Glutamatergic neuron (in vitro differentiated cells): ENCODE results near the gene ADAMTS16. TPM values are rescaled to one million over a fixed set of nuclear protein-coding genes. Genes with fewer than 3 reads are reported as not detected.

Experiments used
- DNase-seq: peaks from one replicate; pipeline ENCODE4 v3.0.0; 2022
- H3K27ac Mint-ChIP-seq: one replicate; pipeline ENCODE4 v1.8.0; 2020; ENCODE audit warnings: mild to moderate bottlenecking, mixed read lengths, inconsistent platforms; ENCODE audit not compliant: unreplicated experiment
- H3K27me3 Mint-ChIP-seq: one replicate; pipeline ENCODE4 v1.8.0; 2020; ENCODE audit warnings: mild to moderate bottlenecking, moderate library complexity, mixed read lengths, inconsistent platforms; ENCODE audit not compliant: unreplicated experiment
- H3K36me3 Mint-ChIP-seq: one replicate; pipeline ENCODE4 v1.8.0; 2020; ENCODE audit warnings: mild to moderate bottlenecking, mixed read lengths, inconsistent platforms; ENCODE audit not compliant: unreplicated experiment
- H3K4me1 Mint-ChIP-seq: one replicate; pipeline ENCODE4 v1.8.0; 2020; ENCODE audit warnings: mild to moderate bottlenecking, low read depth, mixed read lengths, inconsistent platforms; ENCODE audit not compliant: unreplicated experiment
- H3K4me3 Mint-ChIP-seq: one replicate; pipeline ENCODE4 v1.8.0; 2020; ENCODE audit warnings: mild to moderate bottlenecking, mixed read lengths, inconsistent platforms; ENCODE audit not compliant: unreplicated experiment
- H3K9me3 Mint-ChIP-seq: one replicate; pipeline ENCODE4 v1.8.0; 2020; ENCODE audit warnings: mild to moderate bottlenecking, moderate library complexity, mixed read lengths, inconsistent platforms; ENCODE audit not compliant: unreplicated experiment
- CTCF ChIP-seq: fragments of 200-600 bp; sonication (generic); IDR thresholded peaks from one replicate; pipeline ENCODE4 v1.5.0; 2021; ENCODE audit not compliant: partially characterized antibody, unreplicated experiment
- total RNA-seq: library from RNA; stranded (reverse); fragmentation: NEBNext Ultra II Directional; extraction: Animal tissue kit (Norgen Biotek cat#: 25700); gene quantifications from one replicate; pipeline ENCODE4 v1.2.1, GENCODE V29; 2021; ENCODE audit not compliant: unreplicated experiment

ADAMTS16 gene
- total RNA-seq, 1 donor from 2014 or later: 4.8 TPM

DNA sequence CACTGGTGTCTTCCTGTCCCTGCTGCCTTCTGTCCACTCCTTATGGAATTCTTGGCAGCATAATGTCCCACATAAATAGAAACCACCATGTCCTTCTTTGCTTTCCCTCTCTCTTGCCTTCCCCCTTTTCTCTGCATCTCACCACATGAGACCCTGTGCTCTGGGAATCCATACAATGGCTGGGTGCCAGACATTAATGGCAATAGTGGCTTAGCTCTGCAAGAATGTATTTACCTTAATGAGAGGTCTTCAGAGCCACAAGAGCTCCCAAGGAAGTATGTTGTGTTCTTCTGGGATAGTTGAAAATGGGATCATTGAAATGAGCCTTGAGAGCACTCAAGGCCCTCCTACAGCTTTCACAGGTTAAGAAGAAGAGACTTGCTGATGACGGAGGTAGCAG, 58.7 kb downstream of the ADAMTS16 start:
- no peaks in the 10 kb centered on the region for H3K4me1 Mint-ChIP-seq
- no peaks in the 10 kb centered on the region for H3K9me3 Mint-ChIP-seq
- no peak overlapping the region for H3K4me3 Mint-ChIP-seq
- no peak overlapping the region for H3K27ac Mint-ChIP-seq
- no peaks in the 10 kb centered on the region for H3K27me3 Mint-ChIP-seq
- TF ChIP-seq CTCF: no peak
- H3K36me3 Mint-ChIP-seq: peaks cover 4% of the 10 kb centered on the region
- DNase-seq: no peak

- no peaks in the 10 kb centered on the region for H3K27me3 Mint-ChIP-seq
- DNase-seq: no peak
- TF ChIP-seq CTCF: no peak
Observed at GRCh38 chr5:5199495-5199894, 59.4 kb downstream of the ADAMTS16 start.

GRCh38 chr5:5200133-5200532, 60.0 kb downstream of the ADAMTS16 start:
- Mint-ChIP-seq H3K27ac (no peak overlapping the region), H3K27me3 (no peaks in the 10 kb centered on the region), H3K36me3 (peaks cover 4% of the 10 kb centered on the region), H3K4me3 (no peak overlapping the region), H3K9me3 (no peaks in the 10 kb centered on the region), H3K4me1 (no peaks in the 10 kb centered on the region)
- TF ChIP-seq CTCF: no peak
- no peak for DNase-seq

More at GRCh38 chr5:5199495-5199894, 59.4 kb downstream of the ADAMTS16 start:
- H3K27ac Mint-ChIP-seq: no peak overlapping the region
- no peaks in the 10 kb centered on the region for H3K4me1 Mint-ChIP-seq
- no peaks in the 10 kb centered on the region for H3K9me3 Mint-ChIP-seq
- H3K4me3 Mint-ChIP-seq: no peak overlapping the region
- H3K36me3 Mint-ChIP-seq: peaks cover 4% of the 10 kb centered on the region

DNA sequence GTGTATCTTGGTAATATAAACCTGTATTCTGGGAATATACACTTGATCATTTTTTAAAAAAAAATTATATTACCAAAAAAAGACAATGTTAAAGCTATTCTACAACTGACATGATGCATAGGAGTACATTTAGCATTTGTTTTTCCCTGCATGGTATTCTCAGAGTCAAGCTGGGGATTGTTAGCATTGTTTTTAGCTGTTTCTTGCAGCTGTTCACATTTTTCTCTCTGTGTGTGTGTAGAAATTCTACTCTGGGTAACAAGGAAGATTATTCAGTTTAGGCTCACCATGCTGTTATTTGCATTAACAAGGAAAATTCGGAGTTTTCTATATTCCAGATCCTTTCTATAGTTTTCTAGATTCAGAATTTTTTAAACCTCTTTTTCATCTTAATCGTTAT, 62.2 kb downstream of the ADAMTS16 start:
- H3K36me3 Mint-ChIP-seq: peaks cover 4% of the 10 kb centered on the region

DNA sequence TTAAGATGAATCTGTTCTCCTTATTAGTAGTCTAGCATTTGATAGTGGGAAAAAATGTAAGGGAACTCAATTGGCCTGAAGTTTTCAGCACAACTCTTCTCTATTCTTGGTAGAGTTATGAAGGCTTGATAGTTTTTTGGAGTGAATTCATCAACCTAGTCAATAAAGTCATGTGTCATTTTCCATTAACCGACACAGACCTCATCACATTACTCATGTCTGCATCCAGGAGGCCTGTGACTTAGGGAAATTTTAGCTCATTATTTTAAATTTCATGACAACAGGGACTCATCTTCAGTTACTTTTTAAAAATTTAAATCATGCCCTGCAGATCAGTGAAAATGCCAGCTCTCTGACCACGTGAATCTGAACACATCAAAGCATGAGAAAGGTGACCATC, 63.3 kb downstream of the ADAMTS16 start:
- H3K9me3 Mint-ChIP-seq: peaks cover 2% of the 10 kb centered on the region
- no peaks in the 10 kb centered on the region for H3K27me3 Mint-ChIP-seq
- no peak overlapping the region for H3K27ac Mint-ChIP-seq
- no peaks in the 10 kb centered on the region for H3K4me1 Mint-ChIP-seq
- H3K4me3 Mint-ChIP-seq: no peak overlapping the region
- H3K36me3 Mint-ChIP-seq: peaks cover 4% of the 10 kb centered on the region
- DNase-seq: no peak
- no peak for TF ChIP-seq CTCF

More for the DNA sequence above, 62.2 kb downstream of the ADAMTS16 start:
- H3K27me3 Mint-ChIP-seq: no peaks in the 10 kb centered on the region
- H3K9me3 Mint-ChIP-seq: peaks cover 2% of the 10 kb centered on the region
- no peak for TF ChIP-seq CTCF
- no peak overlapping the region for H3K27ac Mint-ChIP-seq
- DNase-seq: no peak
- H3K4me1 Mint-ChIP-seq: no peaks in the 10 kb centered on the region
- H3K4me3 Mint-ChIP-seq: no peak overlapping the region
